Transverse colon (tissue), 4 donors: ENCODE data around the gene NGLY1.

Experiments used
- CTCF ChIP-seq, 5 experiments: fragments of 200-600 bp in 3 of 5; fragments of 450-650 bp in 2 of 5; sonication (generic) in 3 of 5; IDR thresholded peaks; 1 replicate in 2 of 5; 2 replicates in 3 of 5; pipeline ENCODE4 v1.5.1; 2016 to 2017; ENCODE audit warnings: antibody characterized with exemption in 5 of 5, inconsistent platforms in 3 of 5, mild to moderate bottlenecking in 2 of 5, moderate library complexity in 1 of 5
- POLR2AphosphoS5 ChIP-seq, 3 donors: sonication (generic); formaldehyde crosslinking; IDR thresholded peaks; one replicate each; pipeline ENCODE4 v1.6.1; 2016; ENCODE audit warnings: antibody characterized with exemption in 3 of 3

GRCh38 chr3:25785826-25786225, 2.6 kb upstream of the NGLY1 start:
- TF ChIP-seq CTCF (IDR thresholded peaks at IDR 0.05) (no peak), POLR2AphosphoS5 (IDR thresholded peaks at IDR 0.05) (no peak)
